HuH-7.5 (cell line): ENCODE results near the gene CD7.

Experiments used
- DNase-seq: peaks from one replicate; pipeline ENCODE4 v3.0.0; 2011; ENCODE audit warnings: low spot score

CD7 gene

GRCh38 chr17:82328141-82328993 is 11.0 kb upstream of the CD7 start:
- DNase-seq: peak; percentile 95

GRCh38 chr17:82327757-82328140 is 10.3 kb upstream of the CD7 start:
- no peak for DNase-seq

DNA sequence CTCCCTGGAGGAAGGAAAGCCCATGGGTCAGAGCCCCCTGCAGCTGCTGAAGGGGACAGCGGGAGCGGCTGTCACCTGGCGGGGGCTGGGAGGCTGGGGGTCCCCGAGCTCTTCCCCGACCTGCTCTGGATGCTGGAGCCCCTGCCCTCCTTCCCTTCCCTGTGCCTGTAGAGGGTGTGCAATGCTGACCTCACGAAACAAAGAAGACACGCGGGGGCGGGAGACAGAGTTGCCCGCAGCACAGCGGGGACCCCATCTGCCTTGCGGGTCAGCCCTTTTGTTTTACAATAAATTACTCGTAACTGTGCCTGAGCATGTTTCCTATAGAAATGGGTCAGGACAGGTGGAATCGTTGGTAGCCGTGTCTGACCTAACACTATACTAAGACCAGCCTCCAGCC is 9.9 kb upstream of the CD7 start:
- no peak for DNase-seq

- no peak for DNase-seq
Observed at GRCh38 chr17:82325286-82326180, 8.1 kb upstream of the CD7 start.

DNA sequence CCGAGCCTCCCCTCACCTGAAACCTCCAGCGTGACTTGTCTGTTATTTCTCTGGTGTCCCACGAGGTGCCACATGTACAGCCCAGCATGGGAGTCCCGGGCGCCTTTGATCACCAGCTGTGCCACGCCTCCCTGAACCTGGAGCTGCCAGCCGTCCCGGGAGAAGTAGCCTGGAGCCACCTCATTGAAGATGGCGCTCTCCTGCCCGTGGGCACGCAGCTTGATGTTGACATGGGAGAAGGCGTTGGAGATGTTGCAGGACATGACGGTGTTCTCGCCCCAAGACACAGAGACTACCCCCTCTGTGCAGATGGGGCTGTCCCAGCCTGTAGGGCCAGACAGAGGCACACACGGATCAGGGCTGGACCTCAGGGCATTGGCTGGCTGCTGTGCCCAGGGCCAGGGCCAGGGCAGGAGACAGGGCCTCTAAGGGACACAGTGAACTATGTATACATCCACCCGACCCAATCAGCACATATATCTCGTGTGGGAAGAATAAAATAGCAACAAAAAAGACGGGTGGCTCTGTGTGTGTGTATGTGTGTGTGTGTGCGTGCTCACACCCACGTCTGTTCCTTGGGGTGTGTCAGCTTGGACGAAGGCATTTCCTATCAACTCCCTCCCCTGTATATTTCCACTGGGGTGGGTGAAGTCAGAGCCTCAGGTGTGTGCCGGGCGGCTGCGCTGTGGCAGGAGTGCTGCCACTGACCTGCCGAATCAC is 7.3 kb upstream of the CD7 start:
- no peak for DNase-seq

GRCh38 chr17:82323514-82324234 is 6.3 kb upstream of the CD7 start:
- no peak for DNase-seq

- DNase-seq: no peak
Observed at GRCh38 chr17:82322526-82323453, 5.4 kb upstream of the CD7 start.

- DNase-seq: no peak
Observed at GRCh38 chr17:82321947-82322466, 4.6 kb upstream of the CD7 start.

GRCh38 chr17:82320956-82321927 is 3.8 kb upstream of the CD7 start:
- peak; percentile 81 for DNase-seq

DNA sequence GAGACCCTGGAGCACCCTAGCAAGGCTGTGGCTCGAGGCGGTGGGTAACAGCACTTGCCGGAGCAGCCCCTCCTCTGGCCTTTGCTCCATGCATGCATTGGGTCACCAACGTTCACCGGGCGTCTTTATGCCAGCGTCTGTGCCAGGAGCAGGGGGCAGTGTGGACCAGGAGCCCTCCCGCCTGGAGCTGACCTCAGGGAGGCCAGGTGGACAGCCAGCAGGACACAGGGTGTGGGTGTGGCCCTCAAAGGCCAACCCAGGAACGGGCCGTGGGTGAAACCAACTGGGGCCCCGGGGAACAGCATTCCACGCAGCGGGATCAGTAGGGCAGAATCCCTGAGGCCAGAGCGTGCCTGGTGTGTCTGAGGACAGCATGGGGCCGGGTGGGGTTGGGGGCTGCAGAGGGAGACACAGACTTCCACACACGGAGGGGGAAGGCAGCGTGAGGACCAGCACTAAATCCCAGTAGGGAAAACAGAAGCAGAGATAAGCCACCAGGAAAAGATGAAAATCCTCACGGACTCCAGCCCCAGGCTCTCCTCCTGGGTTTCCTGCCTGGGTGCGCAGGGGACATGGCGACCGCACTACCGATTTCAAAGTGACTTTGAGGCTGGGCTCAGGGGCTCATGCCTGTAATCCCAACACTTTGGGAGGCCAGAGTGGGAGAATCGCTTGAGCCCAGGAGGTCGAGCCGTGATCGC is 2.9 kb upstream of the CD7 start:
- DNase-seq: peak; percentile 73

DNA sequence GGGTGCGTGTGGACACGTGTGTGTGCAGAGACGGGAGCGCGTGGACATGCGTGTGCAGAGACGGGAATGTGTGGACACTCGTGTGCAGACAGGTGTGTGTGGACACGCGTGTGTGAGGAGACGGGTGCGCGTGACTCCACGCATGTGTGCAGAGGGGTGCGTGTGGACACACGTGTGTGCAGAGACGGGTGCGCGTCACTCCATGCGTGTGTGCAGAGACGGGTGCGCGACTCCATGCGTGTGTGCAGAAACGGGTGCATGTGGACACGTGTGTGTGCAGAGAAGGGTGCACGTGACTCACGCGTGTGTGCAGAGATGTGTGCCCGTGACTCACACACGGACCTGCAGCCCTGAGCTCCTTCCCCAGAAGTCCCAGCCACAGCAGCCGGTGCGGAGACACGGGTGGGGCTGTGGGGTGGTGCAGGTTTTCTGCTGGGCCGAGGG is 2.2 kb upstream of the CD7 start:
- DNase-seq: no peak

- DNase-seq: no peak
Observed at GRCh38 chr17:82318772-82319606, 1.6 kb upstream of the CD7 start.

- no peak for DNase-seq
Observed at GRCh38 chr17:82318169-82318498, 726 bp upstream of the CD7 start.

GRCh38 chr17:82316651-82317393 is 586 bp downstream of the CD7 start:
- DNase-seq: no peak

DNA sequence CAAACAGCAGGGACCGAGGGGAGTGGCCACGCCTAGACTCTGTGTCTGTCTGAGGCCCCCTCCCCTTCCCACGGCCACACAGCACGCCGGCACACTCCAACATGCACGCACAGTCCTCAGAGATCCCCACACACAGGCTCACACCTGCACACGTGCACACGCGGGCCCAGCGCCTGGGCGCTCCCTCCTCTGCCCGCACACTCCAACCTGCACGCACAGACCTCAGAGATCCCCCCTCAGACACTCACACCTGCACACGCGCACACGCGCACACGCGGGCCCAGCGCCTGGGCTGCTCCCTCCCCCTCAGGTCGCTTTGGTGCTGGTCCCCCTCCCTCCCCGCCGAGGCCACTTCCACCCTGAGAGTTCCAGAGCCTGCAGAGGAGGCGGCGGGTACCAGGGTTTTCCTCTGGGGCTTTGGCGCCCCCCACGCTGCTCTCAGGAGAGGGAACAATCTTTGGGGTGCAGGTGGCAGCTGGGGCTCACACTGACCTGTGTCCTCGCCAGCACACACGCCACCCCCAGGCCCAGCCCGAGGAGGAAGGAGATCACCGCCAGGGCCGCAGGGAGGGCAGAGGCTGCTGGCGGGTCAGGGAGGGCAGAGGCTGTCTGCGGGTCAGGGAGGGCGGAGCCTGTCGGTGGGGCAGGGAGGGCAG is 1.6 kb downstream of the CD7 start:
- no peak for DNase-seq
